RWPE1 (cell line): ENCODE measurements around the gene USF3.
"Not testable (repeated sequence)": the region's sequence is repeated elsewhere in the genome, so short reads cannot be mapped to it uniquely, and the experiment has no call there.

Experiments used
- CTCF ChIA-PET: fragments of 350-600 bp; sonication (Branson Sonifier 250); formaldehyde crosslinking; extraction: SDS; loops from one replicate; lab custom pipeline; 2021; lab: Yijun Ruan, JAX
- POLR2A ChIA-PET: fragments of 400-600 bp; formaldehyde crosslinking; extraction: SDS; loops from one replicate; lab custom pipeline; 2020; ENCODE audit warnings: antibody characterized with exemption; ENCODE audit not compliant: low non-redundant PET; lab: Yijun Ruan, JAX
- DNase-seq: peaks from one replicate; pipeline ENCODE4 v3.0.0; 2012; ENCODE audit warnings: low spot score
- H3K27ac ChIP-seq: fragments of 450-650 bp; 2 replicates; pipeline ENCODE4 v1.5.1; 2017
- CTCF ChIP-seq: fragments of 450-650 bp; conservative IDR thresholded peaks from 2 replicates; pipeline ENCODE4 v1.5.1; 2017; ENCODE audit warnings: low read depth, mild to moderate bottlenecking

Gene USF3

GRCh38 chr3:113638910-113639309 lies 57.5 kb downstream of the USF3 start:
- TF ChIP-seq CTCF, result no peak
- CTCF ChIA-PET, result interaction anchor here (0.6 kb wide), 1 partner anchor 10 kb away, joined by 3 read pairs; no protein-coding TSS in a partner anchor
- DNase-seq, result no peak
- POLR2A ChIA-PET, result no interaction called here
- H3K27ac ChIP-seq, result no peak overlapping the region

- no peak for TF ChIP-seq CTCF
- ChIA-PET POLR2A (no interaction called here), CTCF (no interaction called here)
- no peak overlapping the region for H3K27ac ChIP-seq
- DNase-seq, result no peak
Measured at GRCh38 chr3:113637756-113638155, 58.7 kb downstream of the USF3 start.

- CTCF ChIA-PET, result interaction anchor here (1.2 kb wide), 1 partner anchor 9 kb away, joined by 4 read pairs; no protein-coding TSS in a partner anchor
- DNase-seq, POLR2A ChIA-PET, H3K27ac ChIP-seq: not testable (repeated sequence)
Measured at GRCh38 chr3:113636034-113636433, 60.4 kb downstream of the USF3 start.

DNA sequence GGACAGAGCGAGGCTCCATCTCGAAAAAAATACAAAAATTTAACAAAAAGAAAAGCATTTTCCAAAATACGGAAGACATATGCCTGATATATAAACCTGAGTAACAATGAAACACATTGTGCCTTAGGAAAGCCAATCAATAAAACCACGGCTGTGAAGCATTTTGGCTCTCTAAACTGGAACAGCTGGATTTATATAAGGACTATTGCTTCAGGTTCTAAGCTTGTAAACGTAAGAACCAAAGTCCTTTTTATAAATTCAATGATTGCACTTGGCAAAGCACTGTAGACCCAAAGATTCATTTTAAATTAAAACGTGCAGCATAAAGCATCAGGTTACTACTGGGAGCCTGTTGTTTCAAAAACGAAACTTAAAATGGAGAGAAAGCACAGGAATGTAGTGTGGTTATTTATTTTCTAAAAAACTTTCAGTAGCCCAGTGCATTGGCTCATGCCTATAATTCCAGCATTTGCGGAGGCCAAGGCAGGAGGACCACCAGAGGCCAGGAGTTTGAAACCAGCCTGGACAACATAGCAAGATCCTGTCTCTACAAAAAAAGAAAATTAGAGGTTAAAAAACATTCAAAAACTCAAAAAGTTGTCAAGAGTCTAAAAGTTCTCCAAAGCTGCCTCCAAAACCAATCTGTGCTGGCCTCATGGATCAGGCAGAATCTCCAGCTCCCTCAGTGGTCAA lies 61.5 kb downstream of the USF3 start:
- ChIA-PET POLR2A (no interaction called here), CTCF (no interaction called here)
- no peak for TF ChIP-seq CTCF
- no peak for DNase-seq
- H3K27ac ChIP-seq, result no peak overlapping the region

- POLR2A ChIA-PET, result no interaction called here
- H3K27ac ChIP-seq, result no peak overlapping the region
- no peak for DNase-seq
- CTCF ChIA-PET, result interaction anchor here (0.7 kb wide), 1 partner anchor 115 kb away, joined by 3 read pairs; the partner anchor contains the start of gene NAA50
- TF ChIP-seq CTCF, result no peak
Measured at GRCh38 chr3:113631573-113631972, 64.9 kb downstream of the USF3 start.

GRCh38 chr3:113630956-113631542 lies 65.4 kb downstream of the USF3 start:
- ChIA-PET CTCF (interaction anchor here (0.6 to 0.7 kb wide), 2 partner anchors 106 to 115 kb away, joined by 3 read pairs; partner anchors contain the start of gene NAA50), POLR2A (no interaction called here)
- no peak overlapping the region for H3K27ac ChIP-seq
- DNase-seq, result no peak
- TF ChIP-seq CTCF, result no peak
